Suprapubic skin (tissue), 3 donors: ENCODE data around the gene DPYD.

Experiments used
- EP300 ChIP-seq: sonication (generic); formaldehyde crosslinking; IDR thresholded peaks from one replicate; pipeline ENCODE4 v1.6.1; 2017; ENCODE audit warnings: antibody characterized with exemption
- POLR2A ChIP-seq, 2 donors: fragments of 450-650 bp; IDR thresholded peaks; one replicate each; pipeline ENCODE4 v1.6.1; 2017; ENCODE audit warnings: antibody characterized with exemption in 2 of 2, mild to moderate bottlenecking in 2 of 2, moderate library complexity in 2 of 2
- TF ChIP-seq, protein P1 (sequence below), 2 donors: fragments of 200-600 bp in 1 of 2; fragments of 450-650 bp in 1 of 2; sonication (generic) in 1 of 2; IDR thresholded peaks; one replicate each; pipeline ENCODE4 v1.5.1; 2016 to 2019; ENCODE audit warnings: antibody characterized with exemption in 2 of 2, mild to moderate bottlenecking in 1 of 2, moderate library complexity in 1 of 2

DNA sequence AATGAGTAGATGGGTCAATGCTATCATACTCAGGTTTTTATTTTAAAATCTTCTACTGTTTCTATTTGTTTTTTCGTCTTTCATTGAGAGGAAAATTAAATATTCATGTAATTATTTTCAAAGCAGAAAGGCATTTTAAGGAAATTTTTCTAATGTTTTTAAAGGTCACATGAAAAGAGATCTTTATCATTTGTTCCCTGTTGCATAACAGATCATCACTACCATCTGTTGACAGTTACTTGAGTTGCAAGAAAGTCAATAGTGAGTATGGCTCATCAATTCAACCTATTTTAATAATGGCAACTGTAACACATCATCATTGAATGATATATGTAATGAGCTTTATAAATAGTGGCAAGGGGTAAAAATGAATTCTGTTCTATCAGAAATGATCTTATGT, 369.7 kb downstream of the DPYD start:
- TF ChIP-seq POLR2A (IDR thresholded peaks at IDR 0.05) (no peak), EP300 (no peak)
- TF ChIP-seq, protein P1, sequence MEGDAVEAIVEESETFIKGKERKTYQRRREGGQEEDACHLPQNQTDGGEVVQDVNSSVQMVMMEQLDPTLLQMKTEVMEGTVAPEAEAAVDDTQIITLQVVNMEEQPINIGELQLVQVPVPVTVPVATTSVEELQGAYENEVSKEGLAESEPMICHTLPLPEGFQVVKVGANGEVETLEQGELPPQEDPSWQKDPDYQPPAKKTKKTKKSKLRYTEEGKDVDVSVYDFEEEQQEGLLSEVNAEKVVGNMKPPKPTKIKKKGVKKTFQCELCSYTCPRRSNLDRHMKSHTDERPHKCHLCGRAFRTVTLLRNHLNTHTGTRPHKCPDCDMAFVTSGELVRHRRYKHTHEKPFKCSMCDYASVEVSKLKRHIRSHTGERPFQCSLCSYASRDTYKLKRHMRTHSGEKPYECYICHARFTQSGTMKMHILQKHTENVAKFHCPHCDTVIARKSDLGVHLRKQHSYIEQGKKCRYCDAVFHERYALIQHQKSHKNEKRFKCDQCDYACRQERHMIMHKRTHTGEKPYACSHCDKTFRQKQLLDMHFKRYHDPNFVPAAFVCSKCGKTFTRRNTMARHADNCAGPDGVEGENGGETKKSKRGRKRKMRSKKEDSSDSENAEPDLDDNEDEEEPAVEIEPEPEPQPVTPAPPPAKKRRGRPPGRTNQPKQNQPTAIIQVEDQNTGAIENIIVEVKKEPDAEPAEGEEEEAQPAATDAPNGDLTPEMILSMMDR (IDR thresholded peaks at IDR 0.05), result no peak
